ENCODE data around the gene FBXL16.

The FBXL16 gene

DNA sequence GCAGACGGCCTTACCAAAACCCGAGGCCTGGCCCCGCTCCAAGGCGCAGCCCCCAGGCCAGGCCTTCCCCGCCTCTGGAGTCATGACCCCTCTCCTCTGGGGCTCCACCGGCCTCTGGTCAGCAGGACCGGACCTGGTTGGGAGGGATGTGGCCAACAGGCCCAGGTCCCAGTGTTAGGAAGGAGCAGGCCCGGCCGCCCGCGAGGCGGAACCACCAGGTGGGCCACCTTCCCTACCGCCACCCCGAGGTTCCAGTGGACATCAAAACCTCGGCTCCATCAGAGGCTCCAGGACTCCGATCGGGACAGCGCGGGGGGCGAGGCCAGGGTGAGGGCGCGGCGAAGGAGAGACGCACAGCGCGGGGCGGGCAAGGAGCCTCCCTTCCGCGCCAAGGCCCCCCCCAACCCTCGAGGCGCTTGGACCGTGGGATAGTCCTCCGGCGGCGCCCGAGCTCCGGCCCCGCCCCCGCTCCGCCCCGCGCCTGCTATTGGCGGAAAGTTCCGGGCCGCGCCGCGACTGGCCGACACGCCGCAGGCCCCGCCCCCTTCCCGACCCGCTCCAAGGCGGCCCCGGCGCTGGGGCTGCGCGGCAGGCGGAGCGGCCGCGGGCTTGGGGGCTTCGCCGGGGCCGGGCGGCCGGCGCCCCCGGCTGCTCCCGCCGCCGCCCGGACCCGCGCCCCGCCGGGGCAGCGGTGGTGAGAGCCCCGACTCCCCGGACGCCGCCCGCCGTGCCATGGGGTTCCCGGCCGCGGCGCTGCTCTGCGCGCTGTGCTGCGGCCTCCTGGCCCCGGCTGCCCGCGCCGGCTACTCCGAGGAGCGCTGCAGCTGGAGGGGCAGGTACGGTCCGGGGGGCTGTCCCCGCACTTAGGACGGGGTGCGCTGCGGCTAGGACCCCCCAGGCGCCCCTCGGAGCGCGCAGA is 9.2 kb upstream of the FBXL16 start, which contains the start of gene METRN:
METRN (plus strand) TSS at position 561 of the 919 bp plus-strand sequence; CDS start at position 733, 172 bp downstream.
- TF ChIP-seq RAD21 (IDR thresholded peaks at IDR 0.05; ENCODE audit: low read depth) = no peak
- TF ChIP-seq, protein P1, sequence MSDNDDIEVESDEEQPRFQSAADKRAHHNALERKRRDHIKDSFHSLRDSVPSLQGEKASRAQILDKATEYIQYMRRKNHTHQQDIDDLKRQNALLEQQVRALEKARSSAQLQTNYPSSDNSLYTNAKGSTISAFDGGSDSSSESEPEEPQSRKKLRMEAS (IDR thresholded peaks at IDR 0.05) = peak; percentile 90

GRCh38 chr16:714079-714478 is 8.5 kb upstream of the FBXL16 start:
- TF ChIP-seq YY1 (IDR thresholded peaks at IDR 0.05; ENCODE audit: low read depth) (no peak), EP300 (IDR thresholded peaks at IDR 0.05; ENCODE audit: borderline replicate concordance) (no peak), CREB1 (IDR thresholded peaks at IDR 0.05; ENCODE audit: low read depth) (no peak), CEBPB (IDR thresholded peaks at IDR 0.05) (no peak), TCF12 (IDR thresholded peaks at IDR 0.05; ENCODE audit: low read depth) (no peak), ZBTB7A (IDR thresholded peaks at IDR 0.05; ENCODE audit: low read depth) (no peak)
- TF ChIP-seq, protein P2, sequence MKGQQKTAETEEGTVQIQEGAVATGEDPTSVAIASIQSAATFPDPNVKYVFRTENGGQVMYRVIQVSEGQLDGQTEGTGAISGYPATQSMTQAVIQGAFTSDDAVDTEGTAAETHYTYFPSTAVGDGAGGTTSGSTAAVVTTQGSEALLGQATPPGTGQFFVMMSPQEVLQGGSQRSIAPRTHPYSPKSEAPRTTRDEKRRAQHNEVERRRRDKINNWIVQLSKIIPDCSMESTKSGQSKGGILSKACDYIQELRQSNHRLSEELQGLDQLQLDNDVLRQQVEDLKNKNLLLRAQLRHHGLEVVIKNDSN (IDR thresholded peaks at IDR 0.05) = no peak
- TF ChIP-seq, protein P1 (IDR thresholded peaks at IDR 0.05) = no peak

DNA sequence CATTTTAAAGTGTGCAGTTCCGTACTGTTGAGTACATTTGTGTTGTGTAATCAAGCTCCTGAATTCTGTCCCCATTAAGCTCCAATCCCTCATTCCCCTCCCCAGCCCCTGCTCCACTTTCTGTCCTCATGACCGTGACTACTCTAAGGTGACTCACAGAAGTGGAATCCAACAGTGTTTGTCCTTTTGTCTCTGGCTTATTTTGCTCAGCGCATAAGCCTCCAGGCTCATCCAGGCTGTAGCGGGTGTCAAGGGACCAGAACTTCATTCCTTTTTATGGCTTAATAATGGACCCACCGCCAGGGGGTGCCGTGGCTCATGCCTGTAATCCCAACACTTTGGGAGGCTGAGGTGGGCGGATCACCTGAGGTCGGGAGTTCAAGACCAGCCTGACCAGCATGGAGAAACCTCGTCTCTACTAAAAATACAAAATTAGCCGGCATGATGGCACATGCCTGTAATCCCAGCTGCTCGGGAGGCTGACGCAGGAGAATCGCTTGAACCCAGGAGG is 7.2 kb upstream of the FBXL16 start:
- TF ChIP-seq EP300 (IDR thresholded peaks at IDR 0.05; ENCODE audit: borderline replicate concordance) (0 out of 2 replicates have a peak, but pooled peaks have one; percentile 37), TEAD4 (IDR thresholded peaks at IDR 0.05) (peak; percentile 5; the same call in 1 of the 2 replicates), RAD21 (IDR thresholded peaks at IDR 0.05; ENCODE audit: low read depth) (peak; percentile 35), CEBPB (IDR thresholded peaks at IDR 0.05) (peak; percentile 50; the same call in 1 of the 2 replicates)
- TF ChIP-seq, protein P2 (IDR thresholded peaks at IDR 0.05) = 0 out of 2 replicates have a peak, but pooled peaks have one; percentile 15

GRCh38 chr16:711548-712320 is 6.1 kb upstream of the FBXL16 start:
- no peak for TF ChIP-seq EGR1 (IDR thresholded peaks at IDR 0.05)
- peak; percentile 90 for TF ChIP-seq RAD21 (IDR thresholded peaks at IDR 0.05; ENCODE audit: low read depth)
- no peak for TF ChIP-seq NFIC (IDR thresholded peaks at IDR 0.05)
- TF ChIP-seq REST (IDR thresholded peaks at IDR 0.05; ENCODE audit: low read depth) = no peak
- TF ChIP-seq TAF1 (IDR thresholded peaks at IDR 0.05; ENCODE audit: low read depth) = no peak
- TF ChIP-seq YY1 (IDR thresholded peaks at IDR 0.05; ENCODE audit: low read depth) = no peak

GRCh38 chr16:711084-711483 is 5.5 kb upstream of the FBXL16 start:
- TF ChIP-seq CEBPB (IDR thresholded peaks at IDR 0.05) (no peak), FOXM1 (IDR thresholded peaks at IDR 0.05; ENCODE audit: borderline replicate concordance, low read depth) (no peak), RAD21 (IDR thresholded peaks at IDR 0.05; ENCODE audit: low read depth) (no peak), YY1 (IDR thresholded peaks at IDR 0.05; ENCODE audit: low read depth) (no peak), TAF1 (IDR thresholded peaks at IDR 0.05; ENCODE audit: low read depth) (no peak), NFIC (IDR thresholded peaks at IDR 0.05) (no peak), TEAD4 (IDR thresholded peaks at IDR 0.05) (no peak), TCF12 (IDR thresholded peaks at IDR 0.05; ENCODE audit: low read depth) (no peak), REST (IDR thresholded peaks at IDR 0.05; ENCODE audit: low read depth) (no peak), CREB1 (IDR thresholded peaks at IDR 0.05; ENCODE audit: low read depth) (no peak), EGR1 (IDR thresholded peaks at IDR 0.05) (no peak), ZBTB7A (IDR thresholded peaks at IDR 0.05; ENCODE audit: low read depth) (no peak), EP300 (IDR thresholded peaks at IDR 0.05; ENCODE audit: borderline replicate concordance) (no peak)
- TF ChIP-seq, protein P2 (IDR thresholded peaks at IDR 0.05) = no peak
- TF ChIP-seq, protein P1 (IDR thresholded peaks at IDR 0.05) = no peak

All from Ishikawa (cell line).